ENCODE measurements around the gene MATN3.

Gene MATN3

GRCh38 chr2:20035955-20036666, 23.6 kb upstream of the MATN3 start:
- no peak for DNase-seq

GRCh38 chr2:20034821-20035220, 22.4 kb upstream of the MATN3 start:
- DNase-seq = no peak

GRCh38 chr2:20034218-20034617, 21.8 kb upstream of the MATN3 start:
- DNase-seq = no peak

GRCh38 chr2:20033322-20033721, 20.9 kb upstream of the MATN3 start:
- no peak for DNase-seq

GRCh38 chr2:20030224-20030623, 17.8 kb upstream of the MATN3 start:
- no peak for DNase-seq

- no peak for DNase-seq
These were observed 15.4 kb upstream of the MATN3 start for GRCh38 chr2:20027705-20028434.

GRCh38 chr2:20027260-20027677, 14.8 kb upstream of the MATN3 start:
- no peak for DNase-seq

- no peak for DNase-seq
These were observed 12.8 kb upstream of the MATN3 start for GRCh38 chr2:20025065-20025786.

GRCh38 chr2:20023688-20024087, 11.2 kb upstream of the MATN3 start:
- DNase-seq = no peak

GRCh38 chr2:20021405-20022009, 9.0 kb upstream of the MATN3 start:
- DNase-seq = no peak

- DNase-seq = no peak
These were observed 7.3 kb upstream of the MATN3 start for GRCh38 chr2:20019747-20020146.

GRCh38 chr2:20018601-20019152, 6.2 kb upstream of the MATN3 start:
- no peak for DNase-seq

- no peak for DNase-seq
These were observed 3.9 kb upstream of the MATN3 start for GRCh38 chr2:20016346-20016745.

- DNase-seq = no peak
These were observed 3.1 kb upstream of the MATN3 start for GRCh38 chr2:20015482-20016083.

GRCh38 chr2:20013126-20013849, 820 bp upstream of the MATN3 start:
- no peak for DNase-seq

- no peak for DNase-seq
These were observed 511 bp downstream of the MATN3 start for GRCh38 chr2:20012032-20012281.

- DNase-seq = no peak
These were observed 1.0 kb downstream of the MATN3 start for GRCh38 chr2:20011276-20012031.

GRCh38 chr2:20008703-20009102, 3.8 kb downstream of the MATN3 start:
- DNase-seq = no peak

- no peak for DNase-seq
These were observed 6.5 kb downstream of the MATN3 start for GRCh38 chr2:20005891-20006470.

GRCh38 chr2:20005067-20005627, 7.3 kb downstream of the MATN3 start:
- no peak for DNase-seq
